SK-N-SH treated with all-trans-retinoic acid at 6 μM for 48 hours (cell line): ENCODE data around the gene RNH1.

Experiments
- ATAC-seq: fragments of 200-7000 bp; cut with Tn5 transposase; 3 replicates; pipeline ENCODE4 v1.9.1; 2020; ENCODE audit warnings: mild to moderate bottlenecking, moderate library complexity
- ARNTL ChIP-seq: fragments of 450-650 bp; formaldehyde crosslinking; IDR thresholded peaks from 2 replicates; pipeline ENCODE4 v1.5.0; 2020; ENCODE audit warnings: low read depth, mild to moderate bottlenecking, moderate library complexity, borderline replicate concordance
- BACH2 ChIP-seq: fragments of 250-450 bp; sonication (Bioruptor Pico); IDR thresholded peaks from 2 replicates; pipeline ENCODE4 v1.9.0; 2021; ENCODE audit warnings: mild to moderate bottlenecking, borderline replicate concordance
- CREB5 ChIP-seq: fragments of 250-450 bp; sonication (Bioruptor Pico); IDR thresholded peaks from 2 replicates; pipeline ENCODE4 v1.5.1; 2020; ENCODE audit warnings: low read depth, mild to moderate bottlenecking, moderate library complexity
- CSDC2 ChIP-seq: fragments of 250-450 bp; sonication (Bioruptor Pico); IDR thresholded peaks from 2 replicates; pipeline ENCODE4 v1.5.0; 2020; ENCODE audit warnings: mild to moderate bottlenecking, moderate library complexity
- ISL1 ChIP-seq: fragments of 250-450 bp; sonication (Bioruptor Pico); IDR thresholded peaks from 2 replicates; pipeline ENCODE4 v2.1.2; 2022; ENCODE audit warnings: mild to moderate bottlenecking, moderate library complexity
- OSR1 ChIP-seq: fragments of 250-450 bp; sonication (Bioruptor Pico); IDR thresholded peaks from 2 replicates; pipeline ENCODE4 v1.8.0; 2022; ENCODE audit warnings: moderate library complexity, mild to moderate bottlenecking, inconsistent platforms
- PATZ1 ChIP-seq: fragments of 250-450 bp; sonication (Bioruptor Pico); IDR thresholded peaks from 2 replicates; pipeline ENCODE4 v1.8.0; 2020; ENCODE audit warnings: mild to moderate bottlenecking, moderate library complexity, borderline replicate concordance
- POU6F1 ChIP-seq: fragments of 250-450 bp; sonication (Bioruptor Pico); IDR thresholded peaks from 2 replicates; pipeline ENCODE4 v1.8.0; 2021; ENCODE audit warnings: low read depth, mild to moderate bottlenecking, moderate library complexity, borderline replicate concordance
- PPARA ChIP-seq: fragments of 250-450 bp; sonication (Bioruptor Pico); IDR thresholded peaks from 2 replicates; pipeline ENCODE4 v1.5.0; 2020; ENCODE audit warnings: mild to moderate bottlenecking, borderline replicate concordance
- RARB ChIP-seq: fragments of 250-450 bp; sonication (Bioruptor Pico); IDR thresholded peaks from 2 replicates; pipeline ENCODE4 v1.8.0; 2021; ENCODE audit warnings: mild to moderate bottlenecking, moderate library complexity
- SNAI2 ChIP-seq: fragments of 250-450 bp; sonication (Bioruptor Pico); IDR thresholded peaks from 2 replicates; pipeline ENCODE4 v1.5.0; 2020; ENCODE audit warnings: mild to moderate bottlenecking, moderate library complexity
- TCF4 ChIP-seq: fragments of 250-450 bp; sonication (Bioruptor Pico); IDR thresholded peaks from 2 replicates; pipeline ENCODE4 v1.8.0; 2021; ENCODE audit warnings: mild to moderate bottlenecking, moderate library complexity, borderline replicate concordance
- TOX ChIP-seq: fragments of 250-450 bp; sonication (Bioruptor Pico); IDR thresholded peaks from 2 replicates; pipeline ENCODE4 v1.8.0; 2021; ENCODE audit warnings: mild to moderate bottlenecking, moderate library complexity, borderline replicate concordance
- ZFP3 ChIP-seq: fragments of 250-450 bp; sonication (Bioruptor Pico); IDR thresholded peaks from 2 replicates; pipeline ENCODE4 v1.5.0; 2020; ENCODE audit warnings: mild to moderate bottlenecking, moderate library complexity
- ZFP30 ChIP-seq: fragments of 450-650 bp; formaldehyde crosslinking; IDR thresholded peaks from 2 replicates; pipeline ENCODE4 v1.5.0; 2022; ENCODE audit warnings: mild to moderate bottlenecking, moderate library complexity
- ZNF565 ChIP-seq: fragments of 450-650 bp; formaldehyde crosslinking; conservative IDR thresholded peaks from 2 replicates; pipeline ENCODE4 v1.5.0; 2020; ENCODE audit warnings: low read depth, mild to moderate bottlenecking, moderate library complexity
- TF ChIP-seq, protein P1 (sequence below): fragments of 250-450 bp; sonication (Bioruptor Pico); IDR thresholded peaks from 2 replicates; pipeline ENCODE4 v1.5.1; 2021; ENCODE audit warnings: mild to moderate bottlenecking, moderate library complexity
- TF ChIP-seq, protein P2 (sequence below): fragments of 250-450 bp; sonication (Bioruptor Pico); IDR thresholded peaks from 2 replicates; pipeline ENCODE4 v1.5.0; 2020; ENCODE audit warnings: mild to moderate bottlenecking, moderate library complexity

Gene RNH1

DNA sequence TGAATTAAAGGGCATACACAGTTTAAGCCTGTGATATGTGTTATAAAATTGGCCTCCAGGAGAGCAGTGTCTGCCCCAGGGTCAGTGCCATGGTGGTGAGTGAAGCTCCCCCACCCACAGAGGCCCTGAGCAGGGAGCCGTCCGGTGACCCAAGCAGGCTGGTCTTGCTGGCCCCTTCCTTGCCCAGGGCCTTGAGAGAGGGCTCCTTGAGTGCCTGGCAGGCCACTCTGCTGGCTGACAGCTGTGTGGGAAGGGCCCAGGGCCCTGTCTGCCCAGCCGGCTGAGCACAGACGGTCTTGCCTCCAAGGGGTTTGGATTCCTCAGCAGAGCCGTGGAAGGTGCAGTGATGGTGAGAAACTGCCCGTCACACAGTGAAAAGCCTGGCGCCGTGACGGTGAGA, 31.1 kb downstream of the RNH1 start (continued):
- no peak for TF ChIP-seq POU6F1 (CRISPR knock-in tag)
- TF ChIP-seq CREB5 (CRISPR knock-in tag), result no peak
- TF ChIP-seq CSDC2, result no peak
- TF ChIP-seq ZFP3 (CRISPR knock-in tag), result no peak
- no peak for TF ChIP-seq ZNF565 (CRISPR knock-in tag)
- no peak for TF ChIP-seq SNAI2 (CRISPR knock-in tag)

- TF ChIP-seq RARB (CRISPR knock-in tag) (no peak), TOX (no peak), BACH2 (CRISPR knock-in tag) (no peak), ISL1 (CRISPR knock-in tag) (no peak), POU6F1 (CRISPR knock-in tag) (no peak), CREB5 (CRISPR knock-in tag) (no peak), ZFP3 (CRISPR knock-in tag) (no peak), OSR1 (CRISPR knock-in tag) (no peak), ZFP30 (CRISPR knock-in tag) (no peak)
- TF ChIP-seq, protein P1, sequence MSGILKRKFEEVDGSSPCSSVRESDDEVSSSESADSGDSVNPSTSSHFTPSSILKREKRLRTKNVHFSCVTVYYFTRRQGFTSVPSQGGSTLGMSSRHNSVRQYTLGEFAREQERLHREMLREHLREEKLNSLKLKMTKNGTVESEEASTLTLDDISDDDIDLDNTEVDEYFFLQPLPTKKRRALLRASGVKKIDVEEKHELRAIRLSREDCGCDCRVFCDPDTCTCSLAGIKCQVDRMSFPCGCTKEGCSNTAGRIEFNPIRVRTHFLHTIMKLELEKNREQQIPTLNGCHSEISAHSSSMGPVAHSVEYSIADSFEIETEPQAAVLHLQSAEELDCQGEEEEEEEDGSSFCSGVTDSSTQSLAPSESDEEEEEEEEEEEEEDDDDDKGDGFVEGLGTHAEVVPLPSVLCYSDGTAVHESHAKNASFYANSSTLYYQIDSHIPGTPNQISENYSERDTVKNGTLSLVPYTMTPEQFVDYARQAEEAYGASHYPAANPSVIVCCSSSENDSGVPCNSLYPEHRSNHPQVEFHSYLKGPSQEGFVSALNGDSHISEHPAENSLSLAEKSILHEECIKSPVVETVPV (CRISPR knock-in tag), result no peak
- TF ChIP-seq, all 23 proteins: peak for 0
- ATAC-seq, result no peak
Measured at GRCh38 chr11:474914-475506, 32.0 kb downstream of the RNH1 start.

DNA sequence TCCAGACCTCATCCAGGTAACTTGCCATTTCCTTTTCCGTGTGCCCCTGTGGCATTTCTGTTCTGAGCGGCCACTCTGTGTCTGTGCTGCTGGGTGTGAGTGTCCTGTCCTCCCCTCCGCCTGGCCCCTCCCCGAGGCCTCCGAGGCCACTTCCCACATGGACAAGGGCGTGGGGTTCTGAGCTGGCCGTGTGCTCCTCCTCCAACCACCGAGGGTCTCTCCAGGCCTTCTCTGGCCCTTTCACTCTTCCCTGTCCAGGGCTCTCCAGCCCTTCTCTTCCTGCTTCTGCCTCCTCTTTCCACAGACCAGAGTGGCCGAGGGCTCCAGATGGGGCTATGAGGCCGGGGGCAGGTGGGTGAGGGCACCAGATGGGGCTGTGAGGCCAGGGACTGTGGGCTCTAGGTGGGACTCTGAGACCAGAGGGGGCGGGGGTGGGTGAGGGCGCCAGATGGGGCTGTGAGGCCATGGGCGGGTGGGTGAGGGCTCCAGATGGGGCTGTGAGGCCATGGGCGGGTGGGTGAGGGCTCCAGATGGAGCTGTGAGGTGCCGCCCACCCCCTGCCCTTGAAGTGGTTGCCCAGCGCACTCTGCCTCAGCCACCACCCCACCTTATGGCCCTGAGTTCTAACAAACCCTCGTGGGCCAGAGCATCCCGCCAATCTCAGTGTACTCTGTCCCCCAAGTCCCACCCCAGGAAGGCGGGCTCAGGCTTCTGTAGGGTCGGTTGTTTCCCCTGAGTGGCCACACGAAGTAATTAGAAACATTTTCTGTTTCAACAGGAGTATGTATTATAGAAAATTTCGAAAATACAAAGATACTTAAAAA, 32.9 kb downstream of the RNH1 start:
- no peak for ATAC-seq
- no peak for TF ChIP-seq ARNTL (CRISPR knock-in tag)
- TF ChIP-seq RARB (CRISPR knock-in tag), result no peak
- no peak for TF ChIP-seq OSR1 (CRISPR knock-in tag)
- TF ChIP-seq, protein P1 (CRISPR knock-in tag), result no peak
- TF ChIP-seq ISL1 (CRISPR knock-in tag), result no peak
- TF ChIP-seq ZNF565 (CRISPR knock-in tag), result no peak
- no peak for TF ChIP-seq CREB5 (CRISPR knock-in tag)
- TF ChIP-seq TCF4, result no peak
- no peak for TF ChIP-seq ZFP3 (CRISPR knock-in tag)
- TF ChIP-seq, protein P2, sequence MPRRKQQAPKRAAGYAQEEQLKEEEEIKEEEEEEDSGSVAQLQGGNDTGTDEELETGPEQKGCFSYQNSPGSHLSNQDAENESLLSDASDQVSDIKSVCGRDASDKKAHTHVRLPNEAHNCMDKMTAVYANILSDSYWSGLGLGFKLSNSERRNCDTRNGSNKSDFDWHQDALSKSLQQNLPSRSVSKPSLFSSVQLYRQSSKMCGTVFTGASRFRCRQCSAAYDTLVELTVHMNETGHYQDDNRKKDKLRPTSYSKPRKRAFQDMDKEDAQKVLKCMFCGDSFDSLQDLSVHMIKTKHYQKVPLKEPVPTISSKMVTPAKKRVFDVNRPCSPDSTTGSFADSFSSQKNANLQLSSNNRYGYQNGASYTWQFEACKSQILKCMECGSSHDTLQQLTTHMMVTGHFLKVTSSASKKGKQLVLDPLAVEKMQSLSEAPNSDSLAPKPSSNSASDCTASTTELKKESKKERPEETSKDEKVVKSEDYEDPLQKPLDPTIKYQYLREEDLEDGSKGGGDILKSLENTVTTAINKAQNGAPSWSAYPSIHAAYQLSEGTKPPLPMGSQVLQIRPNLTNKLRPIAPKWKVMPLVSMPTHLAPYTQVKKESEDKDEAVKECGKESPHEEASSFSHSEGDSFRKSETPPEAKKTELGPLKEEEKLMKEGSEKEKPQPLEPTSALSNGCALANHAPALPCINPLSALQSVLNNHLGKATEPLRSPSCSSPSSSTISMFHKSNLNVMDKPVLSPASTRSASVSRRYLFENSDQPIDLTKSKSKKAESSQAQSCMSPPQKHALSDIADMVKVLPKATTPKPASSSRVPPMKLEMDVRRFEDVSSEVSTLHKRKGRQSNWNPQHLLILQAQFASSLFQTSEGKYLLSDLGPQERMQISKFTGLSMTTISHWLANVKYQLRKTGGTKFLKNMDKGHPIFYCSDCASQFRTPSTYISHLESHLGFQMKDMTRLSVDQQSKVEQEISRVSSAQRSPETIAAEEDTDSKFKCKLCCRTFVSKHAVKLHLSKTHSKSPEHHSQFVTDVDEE (CRISPR knock-in tag), result no peak
- TF ChIP-seq PATZ1, result no peak
- no peak for TF ChIP-seq PPARA (CRISPR knock-in tag)
